Measurements from ENCODE around the gene IVNS1ABP. TPM values are rescaled to one million over a fixed set of nuclear protein-coding genes. Genes with fewer than 3 reads are reported as not detected.

The IVNS1ABP gene
- total and polyA plus RNA-seq, 2 donors (not counting 3 experiments of a cell fraction or from before 2014, with no cell fraction given) = 26.3 to 81.6 TPM

GRCh38 chr1:185305419-185305818 lies 11.6 kb downstream of the IVNS1ABP start:
- peaks cover 26% of the 10 kb centered on the region for H3K79me2 ChIP-seq (ENCODE audit: control insufficient read depth, insufficient read depth, low read length)
- peaks cover 22 to 59% of the 10 kb centered on the region in 2 experiments for H3K36me3 ChIP-seq (ENCODE audit: control insufficient read depth in 2 of 2, extremely low read depth in 1 of 2, insufficient read depth in 2 of 2, low read length in 2 of 2)
- TF ChIP-seq JUN (IDR thresholded peaks at IDR 0.05; ENCODE audit: borderline replicate concordance, insufficient read depth, insufficient read length, low read depth) = no peak
- TF ChIP-seq POLR2AphosphoS5 (IDR thresholded peaks at IDR 0.05; ENCODE audit: insufficient read depth, low read depth, low read length) = no peak
- no peak for TF ChIP-seq MYC (IDR thresholded peaks at IDR 0.05; ENCODE audit: low read depth, low read length)
- TF ChIP-seq POLR2A (IDR thresholded peaks at IDR 0.05; ENCODE audit: low read depth, low read length) = no peak
- no peak for TF ChIP-seq MAX (IDR thresholded peaks at IDR 0.05; ENCODE audit: insufficient read depth, insufficient read length)
- TF ChIP-seq FOS (IDR thresholded peaks at IDR 0.05; ENCODE audit: borderline replicate concordance, insufficient read depth, low read length) = no peak
- no peak for TF ChIP-seq GATA2 (IDR thresholded peaks at IDR 0.05; ENCODE audit: insufficient read depth, insufficient read length, low read depth, low read length)
- no peak for TF ChIP-seq CTCF (IDR thresholded peaks at IDR 0.05; ENCODE audit: extremely low read depth in 1 of 2, insufficient read depth in 1 of 2, low read depth in 1 of 2, low read length in 2 of 2)
- TF ChIP-seq EZH2 (IDR thresholded peaks at IDR 0.05; ENCODE audit: borderline replicate concordance, low read depth, low read length, severe bottlenecking) = no peak

More at GRCh38 chr1:185305419-185305818, 11.6 kb downstream of the IVNS1ABP start:
- no peak overlapping the region for H3K27ac ChIP-seq (ENCODE audit: insufficient read depth, low read depth, low read length)
- H4K20me1 ChIP-seq (replicated peaks; ENCODE audit: control insufficient read depth, extremely low read depth, insufficient read depth, low read length) = no peaks in the 10 kb centered on the region
- POLR2A ChIA-PET = no interaction called here
- no peaks in the 10 kb centered on the region for H3K9me3 ChIP-seq (replicated peaks; ENCODE audit: control insufficient read depth, insufficient read depth, low read length)
- peaks cover 6% of the 10 kb centered on the region for H3K4me1 ChIP-seq (ENCODE audit: control insufficient read depth, extremely low read depth, insufficient read depth, low read length)
- no peak overlapping the region for H3K4me2 ChIP-seq (ENCODE audit: insufficient read depth, low read length)
- no TSS peak for BruUV-seq (replicated peaks)
- dilution Hi-C loops (cut with MboI; ENCODE audit: extremely low pct_ligation_motif_present, low sequenced_read_pairs) = no loop called here
- no peak overlapping the region for H3K9ac ChIP-seq (replicated peaks; ENCODE audit: extremely low read depth, insufficient read depth, low read length)
- no peak overlapping the region for H3K4me3 ChIP-seq (replicated peaks in 1 of 3; ENCODE audit: insufficient read depth in 1 of 3, low read depth in 1 of 3, low read length in 3 of 3)
- CTCF ChIA-PET = interaction anchor here (1.4 to 1.8 kb wide), 2 partner anchors 9 to 365 kb away, joined by 3 to 5 read pairs; no protein-coding TSS in a partner anchor
- no peak overlapping the region for H2AFZ ChIP-seq (ENCODE audit: low read depth, low read length)
- DNase-seq (ENCODE audit: low read depth, low spot score) (no peak), FAIRE-seq (no peak)
- intact Hi-C loops (cut with micrococcal nuclease) = loop anchor here (10.0 kb wide), 1 partner anchor 1029 kb away; no protein-coding TSS in a partner anchor
- no peaks in the 10 kb centered on the region for H3K27me3 ChIP-seq (ENCODE audit: control insufficient read depth in 2 of 2, insufficient read depth in 2 of 2, low read length in 2 of 2)
- no peaks in the 10 kb centered on the region for H3K9me1 ChIP-seq (replicated peaks; ENCODE audit: control insufficient read depth, extremely low read depth, insufficient read depth, low read length)

All from endothelial cell of umbilical vein (primary cell).